ENCODE measurements around the gene RB1.

DNA sequence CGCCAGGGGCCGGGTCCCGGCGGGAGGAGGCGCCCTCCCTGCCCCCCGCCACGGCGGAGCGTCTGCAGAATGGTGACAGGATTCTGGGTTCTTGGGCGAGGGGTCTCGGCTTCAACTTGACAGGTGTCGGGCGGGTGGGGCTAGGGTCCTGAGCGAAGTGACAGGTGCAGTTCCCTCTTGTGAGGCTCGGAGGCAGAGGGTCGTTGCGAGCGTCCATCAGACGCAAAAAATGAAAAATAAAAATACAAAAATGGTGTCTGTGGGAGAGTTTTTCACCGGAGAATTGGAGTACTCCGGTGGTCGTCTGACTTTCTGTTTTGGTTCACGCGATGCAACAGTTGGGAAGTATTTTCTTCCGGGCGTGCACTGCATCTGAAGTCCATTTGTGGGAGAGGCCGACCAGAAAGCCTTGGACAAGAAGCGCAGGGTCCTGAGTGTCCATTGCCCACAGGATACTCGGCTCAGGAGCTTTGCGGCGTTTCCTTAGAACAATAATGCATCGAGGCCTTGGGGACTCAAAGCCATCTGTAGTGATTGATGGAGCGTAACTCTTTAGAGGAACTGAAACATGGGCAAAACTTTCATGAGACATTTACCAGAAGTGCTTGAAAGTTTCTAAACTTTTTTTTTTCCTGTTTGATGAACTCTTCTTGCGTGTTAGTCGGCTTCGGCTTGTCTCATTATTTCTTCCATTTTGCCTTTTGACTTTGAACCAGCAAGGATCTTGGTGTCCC, 759 bp downstream of the RB1 start:
- TF ChIP-seq, protein P1, sequence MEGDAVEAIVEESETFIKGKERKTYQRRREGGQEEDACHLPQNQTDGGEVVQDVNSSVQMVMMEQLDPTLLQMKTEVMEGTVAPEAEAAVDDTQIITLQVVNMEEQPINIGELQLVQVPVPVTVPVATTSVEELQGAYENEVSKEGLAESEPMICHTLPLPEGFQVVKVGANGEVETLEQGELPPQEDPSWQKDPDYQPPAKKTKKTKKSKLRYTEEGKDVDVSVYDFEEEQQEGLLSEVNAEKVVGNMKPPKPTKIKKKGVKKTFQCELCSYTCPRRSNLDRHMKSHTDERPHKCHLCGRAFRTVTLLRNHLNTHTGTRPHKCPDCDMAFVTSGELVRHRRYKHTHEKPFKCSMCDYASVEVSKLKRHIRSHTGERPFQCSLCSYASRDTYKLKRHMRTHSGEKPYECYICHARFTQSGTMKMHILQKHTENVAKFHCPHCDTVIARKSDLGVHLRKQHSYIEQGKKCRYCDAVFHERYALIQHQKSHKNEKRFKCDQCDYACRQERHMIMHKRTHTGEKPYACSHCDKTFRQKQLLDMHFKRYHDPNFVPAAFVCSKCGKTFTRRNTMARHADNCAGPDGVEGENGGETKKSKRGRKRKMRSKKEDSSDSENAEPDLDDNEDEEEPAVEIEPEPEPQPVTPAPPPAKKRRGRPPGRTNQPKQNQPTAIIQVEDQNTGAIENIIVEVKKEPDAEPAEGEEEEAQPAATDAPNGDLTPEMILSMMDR (IDR thresholded peaks at IDR 0.05), result no peak
- TF ChIP-seq MYC (IDR thresholded peaks at IDR 0.05; ENCODE audit: borderline replicate concordance, low read length) (no peak), EHF (CRISPR knock-in tag; IDR thresholded peaks at IDR 0.05) (no peak), SREBF2 (IDR thresholded peaks at IDR 0.05) (no peak), CHD2 (IDR thresholded peaks at IDR 0.05; ENCODE audit: low read length, partially characterized antibody) (no peak)

All from A549 (cell line).